AG20443 (cell line): ENCODE results near the gene LHFPL5.

Source experiments
- DNase-seq: peaks from one replicate; pipeline ENCODE4 v3.0.0; 2012; ENCODE audit warnings: low spot score, mixed read lengths

LHFPL5 gene

GRCh38 chr6:35856250-35856649, 51.1 kb downstream of the LHFPL5 start:
- DNase-seq, result no peak

GRCh38 chr6:35857853-35858252, 52.7 kb downstream of the LHFPL5 start:
- DNase-seq, result no peak

DNA sequence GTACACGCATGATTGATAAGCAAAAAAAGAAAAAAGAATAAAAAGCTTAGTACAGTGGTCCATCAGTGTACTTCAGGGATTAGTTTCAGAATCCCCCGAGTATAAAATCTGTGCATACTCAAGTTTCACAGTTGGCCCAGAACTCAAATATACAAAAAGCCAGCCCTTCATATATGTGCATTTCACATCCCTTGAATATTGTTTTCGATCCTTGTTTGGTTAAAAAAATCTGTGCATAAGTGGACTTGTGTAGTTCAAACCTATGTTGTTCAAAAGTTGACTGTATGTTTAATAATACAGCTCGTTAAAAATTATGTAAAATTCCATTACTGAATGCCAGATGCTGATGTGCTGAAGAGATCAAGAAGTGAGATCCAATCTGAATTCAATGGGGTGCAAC, 54.2 kb downstream of the LHFPL5 start:
- DNase-seq, result no peak
